Trophoblast cell (in vitro differentiated cells and primary cell): ENCODE data around the gene COL23A1.

Experiments
- DNase-seq, 2 donors: peaks; one replicate each; pipeline ENCODE4 v3.0.0-alpha.2; 2016
- H2AFZ ChIP-seq: 2 replicates; pipeline ENCODE4 v1.6.1; 2013; ENCODE audit warnings: low read length, moderate library complexity, mild to moderate bottlenecking; ENCODE audit not compliant: insufficient read depth, poor library complexity
- H2AK5ac ChIP-seq: 2 replicates; pipeline ENCODE4 v1.6.1; 2013; ENCODE audit warnings: mild to moderate bottlenecking, low read length
- H2BK120ac ChIP-seq: 2 replicates; pipeline ENCODE4 v1.6.1; 2013; ENCODE audit warnings: low read length, mild to moderate bottlenecking, moderate library complexity; ENCODE audit not compliant: insufficient read depth, poor library complexity
- H2BK12ac ChIP-seq: 2 replicates; pipeline ENCODE4 v1.6.1; 2013; ENCODE audit warnings: mild to moderate bottlenecking, low read length, moderate library complexity
- H2BK5ac ChIP-seq: 2 replicates; pipeline ENCODE4 v1.6.1; 2013; ENCODE audit warnings: low read length, low read depth, moderate library complexity, mild to moderate bottlenecking; ENCODE audit not compliant: poor library complexity
- H3K14ac ChIP-seq: 2 replicates; pipeline ENCODE4 v1.6.1; 2013; ENCODE audit warnings: mild to moderate bottlenecking, low read length
- H3K18ac ChIP-seq: 2 replicates; pipeline ENCODE4 v1.6.1; 2013; ENCODE audit warnings: mild to moderate bottlenecking, low read length
- H3K23ac ChIP-seq: 2 replicates; pipeline ENCODE4 v1.6.1; 2013; ENCODE audit warnings: low read length
- H3K27ac ChIP-seq: 2 replicates; pipeline ENCODE4 v1.5.1; 2013; ENCODE audit warnings: low read depth, mild to moderate bottlenecking, inconsistent platforms, low read length, moderate library complexity
- H3K27me3 ChIP-seq: 2 replicates; pipeline ENCODE4 v1.6.1; 2013; ENCODE audit warnings: inconsistent platforms, mild to moderate bottlenecking, low read length, moderate library complexity; ENCODE audit not compliant: insufficient read depth
- H3K36me3 ChIP-seq, 2 experiments: 1 replicate in 1 of 2; 2 replicates in 1 of 2; pipeline ENCODE4 v1.6.1; 2013; ENCODE audit warnings: low read length in 2 of 2, mild to moderate bottlenecking in 2 of 2, moderate library complexity in 1 of 2; ENCODE audit not compliant: insufficient read depth in 2 of 2, control insufficient read depth in 1 of 2
- H3K4ac ChIP-seq: 2 replicates; pipeline ENCODE4 v1.6.1; 2013; ENCODE audit warnings: low read depth, mild to moderate bottlenecking, low read length, moderate library complexity
- H3K4me1 ChIP-seq, 2 experiments: 1 replicate in 1 of 2; 2 replicates in 1 of 2; pipeline ENCODE4 v1.6.1; 2013; ENCODE audit warnings: low read length in 2 of 2, mild to moderate bottlenecking in 2 of 2, moderate library complexity in 1 of 2; ENCODE audit not compliant: insufficient read depth in 2 of 2, control insufficient read depth in 1 of 2
- H3K4me2 ChIP-seq: 2 replicates; pipeline ENCODE4 v1.6.1; 2013; ENCODE audit warnings: inconsistent platforms, mild to moderate bottlenecking, low read length, moderate library complexity
- H3K4me3 ChIP-seq: 2 replicates; pipeline ENCODE4 v1.5.1; 2013; ENCODE audit warnings: mild to moderate bottlenecking, low read depth, low read length, inconsistent platforms
- H3K79me1 ChIP-seq: one replicate; pipeline ENCODE4 v1.6.1; 2013; ENCODE audit warnings: low read length
- H3K79me2 ChIP-seq: 2 replicates; pipeline ENCODE4 v1.6.1; 2013; ENCODE audit warnings: low read length, mild to moderate bottlenecking; ENCODE audit not compliant: control insufficient read depth, insufficient read depth, poor library complexity
- H3K9ac ChIP-seq: 2 replicates; pipeline ENCODE4 v1.6.1; 2013; ENCODE audit warnings: mild to moderate bottlenecking, low read length
- H3K9me3 ChIP-seq: 2 replicates; pipeline ENCODE4 v1.6.1; 2013; ENCODE audit warnings: low read depth, mild to moderate bottlenecking, control low read depth, inconsistent platforms, low read length; ENCODE audit not compliant: insufficient read depth
- H4K12ac ChIP-seq: 2 replicates; pipeline ENCODE4 v1.6.1; 2013; ENCODE audit warnings: low read depth, mild to moderate bottlenecking, low read length, moderate library complexity
- H4K8ac ChIP-seq: 2 replicates; pipeline ENCODE4 v1.6.1; 2013; ENCODE audit warnings: low read depth, mild to moderate bottlenecking, low read length, moderate library complexity
- H4K91ac ChIP-seq: one replicate; pipeline ENCODE4 v1.6.1; 2013; ENCODE audit warnings: low read depth, mild to moderate bottlenecking, low read length, moderate library complexity
- WGBS: extraction: QIAGEN DNeasy Blood & Tissue Kit; methylation state at CpG from one replicate; pipeline ENCODE4 v1.1.7; 2013; ENCODE audit warnings: missing lambda C conversion rate; ENCODE audit not compliant: insufficient read length, insufficient coverage; ENCODE audit errors: extremely low coverage; 5-methylcytosine and 5-hydroxymethylcytosine counted together

COL23A1 gene

DNA sequence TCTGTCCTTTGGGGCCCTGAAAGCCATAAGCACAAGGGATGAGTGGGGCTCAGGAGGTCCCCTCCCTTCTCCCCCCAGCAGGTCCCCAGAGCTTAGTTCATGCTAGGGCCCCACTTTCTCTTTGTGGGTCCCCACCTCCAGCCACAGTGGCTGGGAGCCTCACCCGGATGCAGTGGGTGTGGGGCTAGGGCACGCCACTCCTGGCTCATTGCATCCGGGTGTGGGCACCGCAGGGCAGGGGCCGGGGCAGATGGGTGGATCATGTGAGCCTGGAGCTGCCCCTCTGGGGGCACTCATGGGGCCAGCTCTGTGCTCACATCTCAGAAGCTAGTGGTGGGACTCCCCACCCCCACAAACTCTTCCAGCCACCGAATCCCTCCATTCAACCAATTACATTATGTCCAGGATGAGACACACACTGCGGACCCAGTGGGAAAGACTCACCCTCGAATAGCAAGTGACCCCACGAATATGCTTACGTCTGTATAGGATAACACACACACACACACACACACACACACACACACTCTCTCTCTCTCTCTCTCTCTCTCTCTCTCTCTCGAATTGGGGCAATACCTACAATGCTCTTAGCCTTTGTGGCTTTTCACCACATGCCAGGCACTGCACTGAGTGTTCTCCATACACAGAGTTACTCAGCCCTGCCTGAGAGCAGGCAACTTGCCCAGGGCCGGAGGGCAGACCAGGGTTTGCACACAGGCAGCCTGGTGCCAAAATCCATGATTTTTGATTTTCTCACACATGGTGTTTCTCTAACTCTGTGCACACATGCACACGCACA lies 340.8 kb downstream of the COL23A1 start:
- Histone ChIP-seq H3K79me2 (no peaks in the 10 kb centered on the region), H2AK5ac (no peak overlapping the region), H3K4me2 (no peak overlapping the region), H4K91ac (no peak overlapping the region), H3K4me1 (no peaks in the 10 kb centered on the region), H3K79me1 (no peaks in the 10 kb centered on the region), H3K9ac (no peak overlapping the region), H3K36me3 (no peaks in the 10 kb centered on the region), H3K23ac (no peak overlapping the region), H2AFZ (no peak overlapping the region), H2BK5ac (no peak overlapping the region), H3K14ac (no peak overlapping the region), H3K4ac (no peak overlapping the region), H2BK12ac (no peak overlapping the region), H4K8ac (no peak overlapping the region), H3K4me3 (no peak overlapping the region), H2BK120ac (no peak overlapping the region), H3K27ac (no peak overlapping the region), H4K12ac (no peak overlapping the region), H3K27me3 (no peaks in the 10 kb centered on the region), H3K18ac (no peak overlapping the region), H3K9me3 (peaks cover 2% of the 10 kb centered on the region)
- no CpG with 5 or more reads among the region's 13 CpGs for WGBS
- DNase-seq: no peak

DNA sequence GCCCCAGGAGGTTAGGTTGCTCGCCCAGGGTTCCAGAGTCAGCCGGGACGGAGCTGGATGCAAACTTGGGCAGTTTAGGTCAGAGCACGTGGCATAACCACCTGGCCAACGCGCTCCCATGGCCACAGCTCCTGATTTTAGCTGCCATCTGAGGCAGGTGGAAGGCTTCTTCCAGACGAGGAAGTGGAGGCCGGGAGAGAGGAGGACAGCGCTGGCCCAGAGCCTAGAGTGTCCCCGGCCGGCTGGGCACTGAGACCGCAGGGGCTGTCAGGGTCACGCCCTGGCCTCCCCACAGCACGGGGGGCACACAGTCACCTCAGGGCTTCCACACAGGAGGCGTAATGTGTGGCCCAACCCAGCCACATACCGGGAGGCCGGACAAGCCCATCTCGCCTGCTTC lies 341.4 kb downstream of the COL23A1 start:
- no peaks in the 10 kb centered on the region for H3K79me2 ChIP-seq
- WGBS: no CpG with 5 or more reads among the region's 18 CpGs
- H2AK5ac ChIP-seq: no peak overlapping the region
- H3K27ac ChIP-seq: no peak overlapping the region
- peaks cover 2% of the 10 kb centered on the region for H3K9me3 ChIP-seq
- DNase-seq: no peak
- H4K12ac ChIP-seq: no peak overlapping the region
- H2BK5ac ChIP-seq: no peak overlapping the region
- H3K4me3 ChIP-seq: no peak overlapping the region
- H2BK120ac ChIP-seq: no peak overlapping the region
- H3K4ac ChIP-seq: no peak overlapping the region
- no peaks in the 10 kb centered on the region for H3K79me1 ChIP-seq
- H3K36me3 ChIP-seq: no peaks in the 10 kb centered on the region
- no peak overlapping the region for H4K8ac ChIP-seq
- no peaks in the 10 kb centered on the region for H3K27me3 ChIP-seq
- no peak overlapping the region for H2AFZ ChIP-seq
- H3K14ac ChIP-seq: no peak overlapping the region
- H3K4me1 ChIP-seq: no peaks in the 10 kb centered on the region
- no peak overlapping the region for H3K18ac ChIP-seq
- no peak overlapping the region for H4K91ac ChIP-seq
- no peak overlapping the region for H2BK12ac ChIP-seq
- H3K4me2 ChIP-seq: no peak overlapping the region
- no peak overlapping the region for H3K9ac ChIP-seq
- H3K23ac ChIP-seq: no peak overlapping the region

GRCh38 chr5:178247481-178248456 lies 342.4 kb downstream of the COL23A1 start:
- Histone ChIP-seq H4K12ac (no peak overlapping the region), H4K91ac (no peak overlapping the region), H2BK12ac (no peak overlapping the region), H3K4me3 (no peak overlapping the region), H3K18ac (no peak overlapping the region), H3K14ac (no peak overlapping the region), H3K9me3 (peaks cover 2% of the 10 kb centered on the region), H2AK5ac (no peak overlapping the region), H3K36me3 (no peaks in the 10 kb centered on the region), H2BK120ac (no peak overlapping the region), H3K27ac (no peak overlapping the region), H2BK5ac (no peak overlapping the region), H3K23ac (no peak overlapping the region), H3K27me3 (no peaks in the 10 kb centered on the region), H3K79me2 (no peaks in the 10 kb centered on the region), H3K9ac (no peak overlapping the region), H4K8ac (no peak overlapping the region), H3K4ac (no peak overlapping the region), H3K4me1 (no peaks in the 10 kb centered on the region), H2AFZ (no peak overlapping the region), H3K4me2 (no peak overlapping the region), H3K79me1 (no peaks in the 10 kb centered on the region)
- no CpG with 5 or more reads among the region's 24 CpGs for WGBS
- DNase-seq: no peak

DNA sequence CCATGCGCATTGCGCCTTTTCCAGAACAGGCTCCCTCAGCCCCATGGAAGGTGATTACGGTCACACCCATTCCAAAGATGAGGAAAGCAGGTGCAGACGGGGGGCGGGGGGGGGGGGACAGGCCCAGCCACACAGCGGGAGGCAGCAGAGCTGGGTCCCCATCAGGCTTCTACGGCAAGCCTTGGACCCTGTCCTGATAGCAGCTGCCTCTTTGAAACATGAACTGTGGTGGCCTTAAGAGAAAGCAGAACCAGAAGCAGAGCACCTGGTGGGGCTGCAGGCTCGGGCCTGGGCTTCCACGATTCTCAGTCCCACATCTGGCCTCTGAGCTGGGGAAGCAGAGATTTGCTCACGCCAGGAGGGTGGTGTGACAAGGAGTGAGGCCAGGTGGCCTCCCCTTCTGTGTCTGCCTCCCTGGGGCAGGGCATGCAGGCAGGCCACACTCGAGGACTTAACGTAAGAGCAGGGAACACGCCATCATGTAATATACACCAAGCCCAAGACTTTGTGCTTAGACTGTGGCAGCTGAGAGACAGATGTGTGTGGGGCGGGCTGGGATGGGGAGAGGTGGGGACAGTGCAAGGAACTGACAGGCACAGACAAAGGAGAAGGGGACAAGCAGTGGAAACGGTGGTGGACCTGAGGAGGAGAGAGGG lies 343.4 kb downstream of the COL23A1 start:
- Histone ChIP-seq H4K8ac (no peak overlapping the region), H3K4me3 (no peak overlapping the region), H3K36me3 (no peaks in the 10 kb centered on the region), H3K9me3 (peaks cover 2% of the 10 kb centered on the region), H2BK5ac (no peak overlapping the region), H3K27ac (no peak overlapping the region), H3K79me1 (no peaks in the 10 kb centered on the region), H2BK120ac (no peak overlapping the region), H2AFZ (no peak overlapping the region), H3K4me2 (no peak overlapping the region), H3K4me1 (no peaks in the 10 kb centered on the region), H4K91ac (no peak overlapping the region), H3K9ac (no peak overlapping the region), H3K23ac (no peak overlapping the region), H3K18ac (no peak overlapping the region), H2AK5ac (no peak overlapping the region), H3K79me2 (no peaks in the 10 kb centered on the region), H2BK12ac (no peak overlapping the region), H3K4ac (no peak overlapping the region), H4K12ac (no peak overlapping the region), H3K14ac (no peak overlapping the region), H3K27me3 (no peaks in the 10 kb centered on the region)
- no CpG with 5 or more reads among the region's 15 CpGs for WGBS
- DNase-seq: no peak
